Myocyte (in vitro differentiated cells): Measurements from ENCODE around the gene TBC1D10A. TPM values are rescaled to one million over a fixed set of nuclear protein-coding genes. Genes with fewer than 3 reads are reported as not detected.

Source experiments
- DNase-seq: peaks from one replicate; pipeline ENCODE4 v3.0.0-alpha.2; 2012; ENCODE audit warnings: low read depth
- total RNA-seq: library from RNA; depleted of rRNA; stranded (reverse); fragments of >200 nt; gene quantifications from 2 replicates; pipeline ENCODE4 v1.2.3, GENCODE V29; 2014

TBC1D10A gene
- total RNA-seq, 1 donor from 2014 or later: 19.8 TPM

- DNase-seq: no peak
Measured at GRCh38 chr22:30323246-30323645, 3.5 kb downstream of the TBC1D10A start.

GRCh38 chr22:30321461-30321860 is 5.3 kb downstream of the TBC1D10A start:
- DNase-seq: no peak

- DNase-seq: no peak
Measured at GRCh38 chr22:30320021-30320556, 6.7 kb downstream of the TBC1D10A start.

GRCh38 chr22:30318799-30319419 is 7.8 kb downstream of the TBC1D10A start:
- no peak for DNase-seq

GRCh38 chr22:30317778-30318177 is 9.0 kb downstream of the TBC1D10A start:
- no peak for DNase-seq

- DNase-seq: no peak
Measured at GRCh38 chr22:30315962-30316576, 10.7 kb downstream of the TBC1D10A start.

- DNase-seq: no peak
Measured at GRCh38 chr22:30314915-30315314, 11.8 kb downstream of the TBC1D10A start.

- DNase-seq: no peak
Measured at GRCh38 chr22:30313527-30314363, 13.0 kb downstream of the TBC1D10A start.

GRCh38 chr22:30312053-30312452 is 14.7 kb downstream of the TBC1D10A start:
- DNase-seq: peak; percentile 89

GRCh38 chr22:30310881-30311771 is 15.6 kb downstream of the TBC1D10A start:
- peak; percentile 82 for DNase-seq

- no peak for DNase-seq
Measured at GRCh38 chr22:30309951-30310741, 16.6 kb downstream of the TBC1D10A start.

GRCh38 chr22:30308518-30309230 is 18.1 kb downstream of the TBC1D10A start:
- peak; percentile 48 for DNase-seq

GRCh38 chr22:30308093-30308492 is 18.6 kb downstream of the TBC1D10A start:
- DNase-seq: no peak

GRCh38 chr22:30307041-30307574 is 19.6 kb downstream of the TBC1D10A start:
- no peak for DNase-seq

- no peak for DNase-seq
Measured at GRCh38 chr22:30306627-30307011, 20.1 kb downstream of the TBC1D10A start.

GRCh38 chr22:30305906-30306626 is 20.7 kb downstream of the TBC1D10A start:
- no peak for DNase-seq

GRCh38 chr22:30305519-30305905 is 21.2 kb downstream of the TBC1D10A start:
- no peak for DNase-seq

- no peak for DNase-seq
Measured at GRCh38 chr22:30304495-30305244, 22.1 kb downstream of the TBC1D10A start.
